Fibroblast of lung (primary cell): ENCODE results near the gene C1R. TPM values are rescaled to one million over a fixed set of nuclear protein-coding genes. Genes with fewer than 3 reads are reported as not detected.
A peak's percentile ranks its signal among the peaks of the same experiment; 100 is the strongest.

ENCODE experiments used
- DNase-seq, 2 donors: peaks; one replicate each; pipeline versions ENCODE4 v3.0.0 to v3.0.0-alpha.2; 2010; ENCODE audit warnings: low read depth in 2 of 2
- H2AFZ ChIP-seq: 2 replicates; pipeline ENCODE4 v1.5.1; 2012; ENCODE audit warnings: low read length, control low read depth, inconsistent platforms
- H3K27ac ChIP-seq: 2 replicates; pipeline ENCODE4 v1.5.1; 2011; ENCODE audit warnings: low read length, control low read depth; ENCODE audit not compliant: insufficient read depth
- H3K27me3 ChIP-seq: 2 replicates; pipeline ENCODE4 v1.5.1; 2011; ENCODE audit warnings: mild to moderate bottlenecking, low read length; ENCODE audit not compliant: control insufficient read depth, insufficient read depth
- H3K36me3 ChIP-seq: 2 replicates; pipeline ENCODE4 v1.5.1; 2011; ENCODE audit warnings: low read length; ENCODE audit not compliant: control insufficient read depth, insufficient read depth
- H3K4me1 ChIP-seq: 2 replicates; pipeline ENCODE4 v1.5.1; 2011; ENCODE audit warnings: low read length; ENCODE audit not compliant: control insufficient read depth, insufficient read depth; ENCODE audit errors: extremely low read depth
- H3K4me2 ChIP-seq: 2 replicates; pipeline ENCODE4 v1.5.1; 2011; ENCODE audit warnings: low read length, control low read depth; ENCODE audit not compliant: insufficient read depth; ENCODE audit errors: extremely low read depth
- H3K4me3 ChIP-seq, 4 experiments: fragments of 200-600 bp in 1 of 4; sonication (generic) in 1 of 4; replicated peaks in 1 of 4; 2 replicates each; pipeline ENCODE4 v1.5.1; 2011 to 2016; ENCODE audit warnings: low read length in 4 of 4, low read depth in 3 of 4, mild to moderate bottlenecking in 3 of 4, control low read depth in 2 of 4, inconsistent platforms in 1 of 4, mixed read lengths in 1 of 4; ENCODE audit not compliant: insufficient read depth in 1 of 4; ENCODE audit errors: control extremely low read depth in 1 of 4
- H3K79me2 ChIP-seq: 2 replicates; pipeline ENCODE4 v1.5.1; 2012; ENCODE audit warnings: mild to moderate bottlenecking, low read length, inconsistent platforms; ENCODE audit not compliant: control insufficient read depth, insufficient read depth
- H3K9ac ChIP-seq: 2 replicates; pipeline ENCODE4 v1.5.1; 2011; ENCODE audit warnings: mild to moderate bottlenecking, low read length, control low read depth; ENCODE audit not compliant: insufficient read depth
- H3K9me3 ChIP-seq: 2 replicates; pipeline ENCODE4 v1.5.1; 2012; ENCODE audit warnings: low read depth, low read length; ENCODE audit not compliant: control insufficient read depth, insufficient read depth
- H4K20me1 ChIP-seq: 2 replicates; pipeline ENCODE4 v1.5.1; 2011; ENCODE audit warnings: low read length; ENCODE audit not compliant: control insufficient read depth, insufficient read depth; ENCODE audit errors: extremely low read depth
- CTCF ChIP-seq, 2 donors: IDR thresholded peaks in 1 of 2; conservative IDR thresholded peaks in 1 of 2; 1 replicate in 1 of 2; 2 replicates in 1 of 2; pipeline ENCODE4 v1.5.1; 2011 to 2012; ENCODE audit warnings: low read length in 2 of 2, control low read depth in 1 of 2, inconsistent platforms in 1 of 2, low read depth in 1 of 2, mild to moderate bottlenecking in 1 of 2
- EZH2 ChIP-seq: IDR thresholded peaks from 2 replicates; pipeline ENCODE4 v1.5.1; 2012; ENCODE audit warnings: low read length, control low read depth, mild to moderate bottlenecking; ENCODE audit errors: missing control alignments
- polyA plus RNA-seq, 2 donors: library from polyadenylated mRNA; depleted of rRNA in 1 of 2; stranded (reverse) in 1 of 2; unstranded in 1 of 2; fragments of >200 nt; gene quantifications; 2 replicates each; pipeline ENCODE4 v1.2.1, GENCODE V29; 2011 to 2012; ENCODE audit warnings: missing spikeins in 1 of 2
- total RNA-seq: library from RNA; depleted of rRNA; stranded (reverse); fragments of >200 nt; gene quantifications from 2 replicates; pipeline ENCODE4 v1.2.1, GENCODE V29; 2014

The C1R gene
- total and polyA plus RNA-seq, 2 donors (not counting 1 experiment from before 2014, with no cell fraction given), result 407 to 617 TPM

GRCh38 chr12:7103837-7104584 is 11.8 kb upstream of the C1R start:
- no peaks in the 10 kb centered on the region for H3K9me3 ChIP-seq
- H3K27ac ChIP-seq, result no peak overlapping the region
- no peak overlapping the region for H2AFZ ChIP-seq
- peaks cover 5% of the 10 kb centered on the region for H3K4me1 ChIP-seq
- no peaks in the 10 kb centered on the region for H3K27me3 ChIP-seq
- H3K4me3 ChIP-seq, result no peak overlapping the region
- H3K4me2 ChIP-seq, result no peak overlapping the region
- H3K9ac ChIP-seq, result no peak overlapping the region
- DNase-seq, result no peak
- no peaks in the 10 kb centered on the region for H4K20me1 ChIP-seq
- H3K79me2 ChIP-seq, result peaks cover 11% of the 10 kb centered on the region
- H3K36me3 ChIP-seq, result peaks cover 6% of the 10 kb centered on the region
- TF ChIP-seq EZH2 (no peak), CTCF (conservative IDR thresholded peaks at IDR 0.05 in 1 of 2, IDR thresholded peaks at IDR 0.05 in 1 of 2; ENCODE audit: low read depth in 1 of 2, low read length in 2 of 2) (no peak)

DNA sequence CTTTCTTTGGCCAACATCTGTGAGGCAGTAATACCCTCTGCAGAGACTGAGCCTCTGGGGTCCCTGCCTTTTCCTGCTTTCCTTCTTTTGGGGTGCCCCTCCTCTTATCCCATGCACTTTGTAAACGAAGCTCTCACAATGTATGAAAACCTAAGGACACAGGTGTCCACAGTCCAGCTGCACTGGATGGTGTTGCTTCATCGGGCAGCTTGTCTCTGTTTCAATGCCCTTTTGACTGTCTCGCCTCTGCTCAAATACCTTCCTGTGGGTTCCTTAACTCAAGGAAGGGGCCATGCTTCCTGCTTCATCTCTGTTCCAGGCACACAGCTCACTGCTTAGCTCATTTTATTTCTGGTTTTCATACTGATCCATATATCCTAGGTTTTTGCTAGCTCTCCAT is 10.3 kb upstream of the C1R start:
- Histone ChIP-seq H3K9me3 (no peaks in the 10 kb centered on the region), H3K9ac (no peak overlapping the region), H3K27me3 (no peaks in the 10 kb centered on the region), H3K4me3 (no peak overlapping the region), H4K20me1 (no peaks in the 10 kb centered on the region), H3K4me2 (no peak overlapping the region), H2AFZ (no peak overlapping the region), H3K27ac (no peak overlapping the region), H3K79me2 (peaks cover 3% of the 10 kb centered on the region), H3K4me1 (peaks cover 2% of the 10 kb centered on the region), H3K36me3 (peaks cover 6% of the 10 kb centered on the region)
- DNase-seq, result no peak
- TF ChIP-seq EZH2 (no peak), CTCF (conservative IDR thresholded peaks at IDR 0.05 in 1 of 2, IDR thresholded peaks at IDR 0.05 in 1 of 2; ENCODE audit: low read depth in 1 of 2, low read length in 2 of 2) (no peak)

DNA sequence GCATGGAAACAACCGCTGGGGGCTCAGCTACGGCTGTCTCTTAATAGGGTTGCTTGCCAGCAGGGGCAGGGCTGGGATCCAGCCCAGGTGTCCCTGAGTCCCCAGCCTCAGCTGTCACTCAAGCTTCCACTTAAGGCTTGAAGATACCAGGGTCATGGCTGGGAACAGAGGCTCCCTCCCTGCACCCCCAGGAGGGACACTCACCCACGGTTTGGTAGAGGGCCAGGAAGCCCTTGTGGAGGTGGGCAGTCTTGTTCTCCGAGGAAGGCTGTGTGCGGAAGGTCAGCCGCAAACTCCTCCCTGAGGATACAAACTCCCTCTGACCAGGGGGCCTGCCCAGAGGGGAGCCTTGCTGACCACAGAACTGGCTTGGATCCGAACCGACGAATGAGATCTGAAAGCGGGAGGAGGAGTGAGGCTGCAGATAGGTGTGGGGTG is 9.5 kb upstream of the C1R start:
- Histone ChIP-seq H3K27me3 (no peaks in the 10 kb centered on the region), H3K4me3 (no peak overlapping the region), H4K20me1 (no peaks in the 10 kb centered on the region), H3K9me3 (no peaks in the 10 kb centered on the region), H3K27ac (no peak overlapping the region), H2AFZ (no peak overlapping the region), H3K4me2 (no peak overlapping the region), H3K9ac (no peak overlapping the region), H3K4me1 (peaks cover 2% of the 10 kb centered on the region), H3K36me3 (peaks cover 7% of the 10 kb centered on the region), H3K79me2 (no peaks in the 10 kb centered on the region)
- peak in 1 of 2 donors; percentile 20 for DNase-seq
- no peak for TF ChIP-seq EZH2
- TF ChIP-seq CTCF (conservative IDR thresholded peaks at IDR 0.05 in 1 of 2, IDR thresholded peaks at IDR 0.05 in 1 of 2; ENCODE audit: low read depth in 1 of 2, low read length in 2 of 2), result no peak
